HG03045 (cell line): ENCODE measurements around the gene CD81.

ENCODE experiments used
- ATAC-seq: cut with Tn5 transposase; IDR thresholded peaks from one replicate; pipeline ENCODE4 v1.9.1; 2021; ENCODE audit warnings: mild to moderate bottlenecking, moderate library complexity; ENCODE audit not compliant: unreplicated experiment

Gene CD81

DNA sequence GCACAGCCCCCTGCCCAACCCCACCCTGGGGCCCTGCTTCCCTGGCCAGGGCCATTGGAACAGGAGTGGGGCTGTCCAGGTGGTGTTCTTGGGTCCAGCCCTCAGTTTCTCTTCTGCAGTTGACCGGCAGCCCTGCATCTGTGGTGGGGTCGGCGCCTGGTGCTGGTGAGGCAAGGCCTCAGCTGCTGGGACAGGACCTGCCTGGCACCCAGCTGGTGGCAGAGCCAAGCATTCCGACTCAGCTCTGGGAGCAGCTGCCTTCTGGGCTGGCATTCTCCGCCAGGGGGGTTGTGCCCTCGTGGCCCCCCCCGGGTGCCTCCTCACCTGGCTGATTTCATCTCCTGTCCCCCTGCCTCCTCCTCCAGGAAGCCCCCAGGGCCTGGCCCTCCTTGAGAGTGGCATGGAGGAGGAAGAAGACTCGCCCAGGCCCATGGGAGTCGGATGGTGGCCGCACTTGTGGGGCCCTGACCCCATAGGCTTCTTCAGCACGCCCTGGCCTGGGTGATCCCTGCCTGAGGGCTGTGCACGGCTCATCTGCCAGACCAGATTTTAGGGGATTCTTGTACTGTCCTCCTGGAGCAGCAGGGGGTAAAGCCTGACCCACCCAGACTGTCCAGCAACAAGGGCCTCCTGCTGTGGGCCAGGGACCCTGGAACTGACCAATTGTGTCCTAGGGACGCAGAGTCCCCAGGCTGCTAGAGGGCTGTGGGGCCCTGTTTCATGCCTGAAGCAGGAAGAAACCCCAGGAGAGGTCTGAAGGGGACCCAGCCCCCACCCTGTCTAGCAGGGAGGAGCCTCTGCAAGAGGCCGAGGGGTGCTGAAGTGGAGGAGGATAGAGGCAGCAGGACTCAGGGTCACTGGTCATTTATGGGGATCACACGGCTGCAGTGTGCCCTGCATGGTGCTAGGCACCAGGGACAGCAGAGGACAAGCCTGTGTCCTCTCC lies 11.6 kb downstream of the CD81 start:
- no peak for ATAC-seq

DNA sequence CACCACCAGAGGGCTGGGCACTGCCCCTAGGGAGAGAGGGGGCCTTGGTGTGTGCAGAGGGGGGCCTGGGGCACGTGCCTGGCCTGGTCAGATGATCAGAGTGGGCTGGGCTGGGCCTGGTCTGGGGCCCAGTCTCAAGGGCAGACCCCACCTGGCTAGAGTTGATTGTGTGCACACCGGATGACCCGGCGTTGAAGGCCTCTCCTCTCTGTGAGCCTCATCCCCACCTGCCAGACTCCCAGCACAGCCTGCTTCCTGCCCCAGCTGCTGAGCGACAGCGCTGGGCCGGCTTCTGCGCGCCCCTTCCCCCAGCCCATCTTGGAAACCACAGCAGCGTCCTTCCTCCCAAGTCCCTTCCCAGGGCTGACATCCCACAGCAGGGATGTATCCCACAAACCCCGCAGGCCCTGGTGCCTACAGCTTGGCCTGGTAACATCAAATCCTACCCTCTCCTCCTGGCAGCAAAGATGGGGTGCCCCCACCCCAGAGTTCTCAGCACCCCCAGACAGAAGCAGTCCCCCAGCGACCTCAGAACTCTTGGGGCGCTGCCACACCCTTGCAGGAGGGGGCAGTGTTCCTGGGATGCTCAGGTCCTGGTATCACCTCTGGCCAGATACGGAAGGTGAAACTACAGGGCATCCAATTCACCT lies 12.4 kb downstream of the CD81 start:
- no peak for ATAC-seq

DNA sequence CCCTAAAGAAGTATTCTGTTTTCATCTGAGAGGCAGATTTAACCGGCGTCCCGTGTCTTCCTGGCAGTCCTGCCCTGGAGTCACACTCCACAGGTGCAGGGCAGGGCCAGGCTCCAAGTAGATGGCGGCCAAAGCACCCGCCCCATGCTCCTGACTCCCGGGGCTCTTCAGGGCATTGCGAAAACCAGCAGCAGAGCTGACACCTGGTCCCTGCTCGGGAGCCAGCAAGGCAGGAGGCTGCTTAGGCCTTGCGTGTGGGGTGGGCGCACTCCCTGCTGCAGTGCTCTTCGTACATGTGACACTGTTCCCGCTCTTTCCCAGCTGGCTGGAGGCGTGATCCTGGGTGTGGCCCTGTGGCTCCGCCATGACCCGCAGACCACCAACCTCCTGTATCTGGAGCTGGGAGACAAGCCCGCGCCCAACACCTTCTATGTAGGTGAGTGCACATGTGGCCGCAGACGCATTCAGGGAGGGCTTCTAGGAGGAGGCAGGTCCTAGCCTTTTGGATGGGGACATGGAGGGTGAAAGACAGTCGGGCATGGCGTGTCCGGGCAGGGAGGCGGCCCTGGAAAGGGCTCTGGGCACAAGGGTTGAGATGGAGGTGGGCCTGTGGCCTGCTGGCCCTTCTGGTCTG lies 13.1 kb downstream of the CD81 start:
- no peak for ATAC-seq

DNA sequence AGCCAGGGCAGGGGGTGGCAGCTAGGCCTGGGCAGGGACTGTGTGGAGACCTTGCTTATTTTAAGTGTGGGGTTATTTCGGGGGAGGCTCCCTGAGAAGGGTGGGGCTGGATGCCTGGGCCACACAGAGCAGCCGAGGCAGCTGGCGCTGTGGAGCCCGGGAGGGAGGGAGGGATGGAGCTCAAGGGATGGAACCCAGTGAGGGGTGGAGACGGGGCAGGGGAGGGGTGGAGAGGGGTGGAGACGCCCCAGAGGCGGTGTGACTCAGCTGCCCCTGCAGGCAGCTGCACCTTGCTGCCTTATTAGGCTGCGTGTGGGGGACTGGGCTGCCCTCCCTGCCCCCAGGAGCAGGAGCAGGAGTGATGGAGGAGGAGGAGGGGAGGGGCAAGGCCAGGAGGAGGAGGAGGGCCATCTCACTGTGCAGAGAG lies 13.6 kb downstream of the CD81 start:
- no peak for ATAC-seq

DNA sequence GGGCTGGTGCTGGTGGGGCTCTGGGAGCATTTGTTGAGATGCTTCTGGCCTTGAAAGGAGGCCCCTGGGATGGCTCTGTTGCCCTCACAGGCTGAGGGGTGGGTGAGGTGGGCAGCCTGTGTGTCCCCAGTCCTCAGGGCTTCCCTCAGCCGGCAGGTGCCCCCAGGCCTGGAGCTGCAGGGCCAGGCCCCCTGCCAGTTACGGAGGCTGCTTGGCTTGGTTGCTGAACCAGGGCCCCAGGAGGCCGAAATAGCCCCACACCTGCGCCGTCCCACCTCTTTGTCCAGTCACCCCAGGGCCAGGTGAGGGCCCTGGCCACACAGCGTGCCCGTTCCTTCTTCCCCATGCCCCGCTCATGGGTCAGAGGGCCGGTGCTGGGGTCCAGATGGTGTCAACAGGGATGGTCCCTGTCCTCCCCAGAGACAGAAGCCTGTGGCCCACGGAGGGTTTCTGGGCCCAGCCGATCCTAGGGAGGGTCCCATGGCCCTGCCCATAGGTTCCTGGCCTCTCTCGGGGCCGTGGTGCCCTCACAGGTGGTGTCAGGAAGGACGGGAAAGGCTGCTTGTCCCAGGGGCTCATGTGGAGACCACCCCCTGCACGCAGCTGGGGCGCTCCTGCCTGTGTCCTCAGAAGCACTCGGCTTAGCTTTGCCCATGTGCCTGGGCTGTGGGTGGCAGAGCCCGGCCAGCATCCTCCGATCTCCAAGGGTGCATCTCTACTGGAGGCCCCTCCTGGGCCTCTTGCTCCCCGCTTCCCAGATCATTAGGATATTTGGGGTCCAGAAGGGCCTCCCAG lies 14.3 kb downstream of the CD81 start:
- no peak for ATAC-seq

DNA sequence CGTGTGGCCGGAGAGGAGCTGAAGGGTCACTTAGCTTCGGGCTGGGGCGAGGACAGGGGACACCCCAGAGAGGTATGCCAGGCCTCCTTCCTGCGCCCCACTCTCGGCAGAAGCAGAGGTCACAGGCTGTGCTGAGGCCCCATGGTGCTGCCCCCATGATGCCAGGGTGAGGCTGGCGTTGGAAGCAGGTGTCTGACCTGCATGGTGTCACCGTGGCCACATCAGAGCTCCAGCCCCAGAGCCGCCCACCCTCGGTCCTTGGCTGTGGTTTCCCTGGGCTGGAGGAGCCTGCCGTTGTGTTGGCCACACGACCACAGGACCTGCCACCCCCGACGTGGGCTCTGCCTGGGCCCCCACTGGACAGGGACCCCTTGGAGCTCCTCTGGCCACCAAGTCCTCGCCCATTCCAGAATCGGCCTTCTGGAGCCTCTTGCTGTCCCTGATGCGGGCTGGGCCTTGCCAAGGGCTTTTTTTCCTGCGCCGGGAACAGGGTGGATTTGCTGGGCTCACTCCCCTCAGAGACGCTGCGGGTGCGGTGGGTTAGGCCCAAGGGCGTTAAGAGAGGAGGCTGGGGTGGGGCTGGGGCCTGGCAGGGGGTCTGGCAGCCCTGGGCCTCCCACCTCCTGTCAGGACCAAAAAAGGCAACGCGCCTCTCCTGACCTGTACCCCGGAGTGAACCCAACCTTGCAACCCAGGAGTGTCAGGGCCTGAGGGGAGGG lies 15.3 kb downstream of the CD81 start:
- ATAC-seq: no peak

DNA sequence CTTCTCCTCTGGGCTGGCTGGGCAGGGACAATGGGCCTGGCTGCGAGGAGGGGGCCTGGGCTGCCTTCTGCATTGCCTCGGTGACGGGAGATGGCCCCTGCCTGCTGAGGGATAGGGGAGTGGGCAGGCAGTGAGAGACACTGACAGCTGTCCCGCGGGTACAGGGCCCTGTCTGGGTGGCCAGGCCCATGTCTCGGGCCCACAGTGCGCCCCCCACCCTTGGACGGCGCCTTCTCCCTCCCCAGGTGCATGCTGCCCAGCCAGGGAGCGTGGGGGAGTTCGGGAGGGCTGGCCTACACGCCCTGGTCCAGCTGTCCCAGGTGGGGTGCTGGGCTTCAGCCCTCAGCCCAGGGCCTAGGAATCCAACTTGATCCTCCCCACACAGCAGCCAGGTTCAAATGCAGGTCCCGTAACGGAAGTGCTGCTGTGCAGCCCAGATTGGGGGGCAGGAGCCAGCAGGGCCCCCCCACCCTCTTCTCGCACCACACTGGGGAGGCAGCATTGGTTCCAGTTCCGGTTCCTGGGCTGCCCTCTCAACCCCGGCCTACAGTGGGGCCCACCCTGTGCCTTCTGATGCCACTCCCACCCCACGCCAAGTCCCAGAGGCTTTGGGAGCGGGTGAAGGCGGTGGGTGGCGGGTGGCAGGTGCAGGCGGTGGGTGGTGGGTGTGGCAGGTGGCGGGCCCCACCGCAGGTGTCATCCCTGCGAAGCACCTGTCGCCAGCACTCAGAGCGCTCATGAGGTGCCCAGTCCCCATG lies 16.2 kb downstream of the CD81 start:
- no peak for ATAC-seq

DNA sequence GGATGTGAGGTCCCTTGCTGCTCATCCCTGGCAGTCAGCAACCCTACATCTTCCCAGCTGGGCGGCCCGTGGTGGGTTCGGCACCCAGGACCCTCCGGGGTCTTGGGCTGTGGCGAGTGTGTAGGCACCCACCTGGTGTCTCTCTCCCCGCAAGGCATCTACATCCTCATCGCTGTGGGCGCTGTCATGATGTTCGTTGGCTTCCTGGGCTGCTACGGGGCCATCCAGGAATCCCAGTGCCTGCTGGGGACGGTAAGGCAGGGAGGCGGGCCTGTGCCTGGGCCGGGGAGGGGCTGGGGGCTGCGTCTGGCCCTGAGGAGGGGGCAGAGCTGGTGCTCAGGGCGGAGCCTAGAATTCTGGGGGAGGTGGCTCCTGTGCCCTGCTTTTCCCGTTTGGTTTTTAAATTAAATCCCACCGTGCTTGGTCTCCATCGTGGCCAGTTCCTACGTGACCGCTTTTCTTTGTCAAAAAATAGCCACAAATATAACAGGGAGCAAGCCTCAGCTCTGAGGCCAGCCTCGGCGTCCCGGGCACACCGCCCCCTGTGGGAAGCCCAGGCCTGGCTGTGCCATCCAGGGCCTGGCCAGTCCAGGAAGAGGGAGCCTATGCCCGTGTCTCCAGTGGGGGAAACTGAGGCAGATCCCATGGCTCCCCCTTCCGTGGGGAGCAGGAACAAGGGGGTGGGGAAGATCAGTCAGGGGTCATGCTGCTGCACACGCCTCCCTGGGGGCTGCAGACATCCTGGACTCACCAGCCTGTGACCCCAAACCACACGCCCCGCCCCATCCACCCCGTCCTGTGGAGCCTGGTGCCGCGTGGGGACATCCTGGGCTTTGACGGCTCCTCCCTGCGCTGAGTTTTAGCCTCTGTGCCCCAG lies 17.1 kb downstream of the CD81 start:
- ATAC-seq: no peak

DNA sequence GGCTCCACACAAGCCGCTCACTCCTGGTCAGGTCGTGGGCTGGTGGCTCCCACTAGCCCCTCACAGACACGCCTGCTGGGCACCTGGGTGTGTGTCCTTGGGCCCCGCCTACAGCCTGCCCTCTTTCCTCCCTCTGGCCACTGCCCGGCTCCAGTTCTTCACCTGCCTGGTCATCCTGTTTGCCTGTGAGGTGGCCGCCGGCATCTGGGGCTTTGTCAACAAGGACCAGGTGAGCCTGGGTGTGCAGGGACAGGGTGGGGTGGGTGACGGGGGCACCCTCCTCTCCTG lies 17.7 kb downstream of the CD81 start:
- ATAC-seq: no peak

DNA sequence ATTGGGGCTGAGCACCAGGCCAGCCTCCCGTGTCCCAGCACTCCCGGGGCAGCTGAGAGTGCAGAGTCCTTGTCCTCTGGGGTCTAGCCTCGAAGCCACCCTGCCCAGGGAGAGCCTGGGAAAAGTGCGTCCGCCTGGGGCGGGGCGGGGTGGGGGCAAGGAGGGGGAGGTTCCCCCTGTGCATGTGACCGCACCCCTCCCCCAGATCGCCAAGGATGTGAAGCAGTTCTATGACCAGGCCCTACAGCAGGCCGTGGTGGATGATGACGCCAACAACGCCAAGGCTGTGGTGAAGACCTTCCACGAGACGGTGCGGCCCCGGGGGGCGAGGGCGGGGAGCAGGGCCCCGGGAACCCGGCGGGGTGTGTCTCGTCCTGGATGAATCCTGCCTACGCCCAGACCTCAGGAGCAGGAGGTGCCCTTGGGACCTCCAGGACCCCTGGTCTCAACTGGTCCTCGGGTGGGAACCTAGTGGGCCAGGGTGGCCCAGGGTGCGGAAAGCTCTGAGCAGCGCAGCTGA lies 18.2 kb downstream of the CD81 start:
- ATAC-seq: no peak

DNA sequence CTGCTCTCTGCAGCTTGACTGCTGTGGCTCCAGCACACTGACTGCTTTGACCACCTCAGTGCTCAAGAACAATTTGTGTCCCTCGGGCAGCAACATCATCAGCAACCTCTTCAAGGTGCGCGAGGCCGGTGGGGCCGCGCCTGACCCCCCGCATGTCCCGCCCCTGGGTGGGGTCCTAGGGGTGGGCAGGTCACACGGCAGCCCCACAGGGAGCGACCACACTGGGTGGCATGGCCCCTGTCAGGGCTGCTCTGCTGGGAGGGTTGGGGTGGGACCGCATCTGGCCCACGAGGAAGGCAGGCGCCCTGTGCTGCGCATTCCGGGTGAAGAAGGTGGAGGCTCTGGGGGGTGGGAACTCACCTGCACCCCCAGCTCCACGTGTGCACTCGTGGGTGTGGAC lies 18.7 kb downstream of the CD81 start:
- ATAC-seq: no peak

DNA sequence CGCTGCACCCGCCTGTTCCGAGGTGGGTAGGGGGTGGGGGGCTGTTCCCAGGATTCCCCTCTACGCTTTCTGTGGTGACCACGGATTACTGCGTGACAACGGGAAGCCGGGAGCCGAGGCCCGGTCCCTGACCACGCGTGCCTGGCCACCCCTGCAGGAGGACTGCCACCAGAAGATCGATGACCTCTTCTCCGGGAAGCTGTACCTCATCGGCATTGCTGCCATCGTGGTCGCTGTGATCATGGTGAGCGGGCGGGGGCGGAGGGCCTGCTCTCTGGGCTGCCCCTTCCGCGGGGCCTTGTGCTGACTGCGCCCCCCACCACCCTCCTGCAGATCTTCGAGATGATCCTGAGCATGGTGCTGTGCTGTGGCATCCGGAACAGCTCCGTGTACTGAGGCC lies 19.4 kb downstream of the CD81 start:
- no peak for ATAC-seq

DNA sequence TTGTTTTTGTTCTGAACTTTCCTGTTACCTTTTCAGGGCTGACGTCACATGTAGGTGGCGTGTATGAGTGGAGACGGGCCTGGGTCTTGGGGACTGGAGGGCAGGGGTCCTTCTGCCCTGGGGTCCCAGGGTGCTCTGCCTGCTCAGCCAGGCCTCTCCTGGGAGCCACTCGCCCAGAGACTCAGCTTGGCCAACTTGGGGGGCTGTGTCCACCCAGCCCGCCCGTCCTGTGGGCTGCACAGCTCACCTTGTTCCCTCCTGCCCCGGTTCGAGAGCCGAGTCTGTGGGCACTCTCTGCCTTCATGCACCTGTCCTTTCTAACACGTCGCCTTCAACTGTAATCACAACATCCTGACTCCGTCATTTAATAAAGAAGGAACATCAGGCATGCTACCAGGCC lies 19.9 kb downstream of the CD81 start:
- no peak for ATAC-seq

DNA sequence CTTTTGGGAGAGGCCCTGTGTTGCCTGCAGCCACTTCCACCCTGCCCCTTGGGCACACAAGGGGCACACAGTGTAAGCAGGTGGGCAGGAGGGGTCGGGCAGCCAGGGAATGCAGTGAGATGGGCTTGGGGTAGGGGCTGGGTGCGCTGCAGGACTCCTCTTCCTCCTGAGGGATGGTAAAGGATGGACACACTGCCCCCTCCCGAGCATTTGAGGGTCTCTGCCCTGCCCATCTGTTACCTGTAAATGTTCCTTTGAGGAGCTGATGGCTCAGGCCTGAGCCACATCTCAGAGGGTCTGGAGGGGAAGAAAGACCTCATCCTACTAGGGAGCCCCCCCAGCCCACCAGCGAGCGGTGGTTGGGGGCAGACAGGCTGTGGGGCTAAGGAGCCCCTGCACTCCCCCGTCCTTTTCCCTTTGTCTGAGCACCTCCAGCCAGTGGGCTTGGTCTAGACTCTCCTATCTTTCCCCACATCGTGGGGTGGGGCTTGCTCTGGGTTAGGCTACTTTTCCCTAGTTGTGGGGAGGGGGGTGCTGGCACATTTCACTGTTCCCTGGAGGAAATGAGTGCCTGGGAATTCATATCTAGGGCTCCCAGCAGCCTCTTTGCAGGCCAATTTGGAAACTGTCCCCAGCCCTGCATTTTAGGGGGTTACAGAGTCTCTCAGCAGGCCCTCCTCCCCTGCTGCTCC lies 21.7 kb downstream of the CD81 start:
- ATAC-seq: no peak

DNA sequence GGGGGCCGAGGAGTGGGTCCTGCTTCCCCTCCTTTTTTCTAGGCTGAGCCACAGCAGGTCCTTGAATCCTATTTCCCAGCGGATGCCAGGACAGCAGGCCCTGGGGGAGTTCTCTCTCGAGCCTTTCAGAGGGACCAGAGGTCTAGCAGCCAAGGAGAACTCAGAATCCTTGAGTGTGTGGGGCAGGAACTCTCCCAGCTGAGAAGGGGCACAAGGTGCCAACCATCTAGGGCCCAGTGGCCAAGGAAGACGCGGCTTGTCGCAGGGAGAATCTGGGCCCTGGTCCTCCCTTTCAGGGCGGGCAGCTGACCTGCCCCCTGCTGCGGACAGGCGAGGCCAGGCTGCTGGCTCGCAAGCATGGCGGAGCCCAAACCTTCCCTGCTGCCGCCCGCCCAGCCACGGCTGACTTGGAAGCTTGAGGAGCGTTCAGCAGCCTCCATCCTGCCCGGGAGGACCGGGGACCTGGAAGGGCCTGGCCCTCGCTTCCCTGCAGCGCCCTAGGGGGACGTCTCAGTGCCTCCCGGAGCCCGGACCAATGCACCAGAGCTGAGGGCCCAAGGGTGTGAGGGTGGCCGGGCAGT lies 22.5 kb downstream of the CD81 start:
- peak; percentile 4 for ATAC-seq

DNA sequence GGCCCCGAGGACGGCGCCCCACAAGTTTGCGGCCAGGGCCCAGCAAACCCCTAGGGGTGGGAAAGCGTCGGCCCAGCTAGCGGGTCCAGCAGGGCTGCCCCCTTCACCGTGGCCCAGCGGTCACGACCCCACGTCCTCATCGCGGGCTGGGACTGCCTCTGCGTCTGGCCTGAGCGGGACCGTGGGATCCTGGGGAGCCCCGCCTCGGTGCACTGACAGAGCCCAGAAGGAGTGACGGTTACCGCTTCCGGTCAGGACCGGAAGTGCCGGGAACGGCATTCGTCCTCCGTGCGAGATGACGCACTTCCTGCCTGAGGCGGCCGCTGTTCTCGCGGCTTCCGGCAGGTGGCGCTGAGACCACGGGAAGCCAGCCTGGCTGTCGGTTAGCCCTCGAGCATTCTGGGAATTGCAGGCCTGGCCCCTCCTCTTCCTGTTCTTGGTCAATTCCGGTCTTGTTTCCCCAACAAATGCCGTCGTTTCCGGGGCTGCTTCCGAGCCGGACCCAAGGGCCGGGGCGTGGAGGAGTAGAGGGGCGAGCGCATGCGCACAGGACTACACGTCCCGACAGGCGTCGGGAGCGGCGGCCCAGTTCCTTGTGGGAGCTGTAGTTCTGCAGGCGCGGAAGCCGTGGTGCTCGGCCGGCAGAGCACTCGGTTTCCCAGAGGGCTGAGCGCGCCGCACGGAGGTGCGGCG lies 23.1 kb downstream of the CD81 start, which contains the start of gene TSSC4:
TSS of gene TSSC4 (plus strand) at position 682 of the 693 bp plus-strand sequence. CDS start 1,884 bp downstream, outside the sequence.
- ATAC-seq: peak; percentile 76
